NCI-H2081 (cell line): ENCODE data around the gene PRLR.

ENCODE experiments used
- DNase-seq, 2 experiments: peaks; one replicate each; lab custom pipeline; 2025; lab: John Stamatoyannopoulos, UW

Gene PRLR

DNA sequence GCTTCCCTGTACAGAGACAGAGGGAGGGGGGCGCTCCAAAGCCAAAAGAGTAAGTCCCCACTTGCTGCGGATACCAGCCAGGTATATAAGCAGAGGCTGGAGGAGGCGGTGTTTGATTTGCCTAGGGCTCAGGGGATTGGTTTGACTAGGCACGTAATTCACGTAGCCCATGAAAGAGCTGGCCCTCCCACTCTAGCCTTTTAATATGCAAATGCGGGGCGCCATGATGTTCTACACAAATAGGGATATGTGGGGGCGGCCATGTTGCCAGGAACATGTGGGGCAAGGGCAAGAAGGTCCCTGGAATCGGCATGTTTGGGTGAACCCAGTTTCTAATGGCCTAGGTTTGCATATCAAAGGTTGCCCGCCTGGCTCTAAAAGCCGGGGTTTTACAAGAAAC, 3.3 kb upstream of the PRLR start:
- DNase-seq: peak in 1 of 2 experiments; percentile 27

DNA sequence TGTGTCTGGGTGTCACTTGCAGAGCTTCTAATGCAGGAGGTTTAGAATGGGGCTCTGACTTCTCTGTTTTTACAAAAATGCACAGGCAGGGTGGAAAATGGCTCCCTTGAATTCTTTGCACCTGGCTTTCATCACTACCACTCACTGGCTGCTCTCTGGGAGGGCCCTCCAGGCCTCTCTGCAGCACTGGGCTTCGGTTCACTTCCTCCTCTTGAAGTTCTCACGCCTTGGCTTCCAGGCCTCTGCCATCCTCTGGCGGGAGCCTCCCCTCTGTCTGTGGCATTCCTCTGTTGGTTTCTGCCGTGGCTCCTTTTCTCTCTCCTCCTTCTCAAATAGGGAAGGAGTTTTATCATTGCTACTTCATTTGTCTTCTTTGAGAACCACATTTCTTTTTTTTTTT, 2.8 kb upstream of the PRLR start:
- no peak for DNase-seq

DNA sequence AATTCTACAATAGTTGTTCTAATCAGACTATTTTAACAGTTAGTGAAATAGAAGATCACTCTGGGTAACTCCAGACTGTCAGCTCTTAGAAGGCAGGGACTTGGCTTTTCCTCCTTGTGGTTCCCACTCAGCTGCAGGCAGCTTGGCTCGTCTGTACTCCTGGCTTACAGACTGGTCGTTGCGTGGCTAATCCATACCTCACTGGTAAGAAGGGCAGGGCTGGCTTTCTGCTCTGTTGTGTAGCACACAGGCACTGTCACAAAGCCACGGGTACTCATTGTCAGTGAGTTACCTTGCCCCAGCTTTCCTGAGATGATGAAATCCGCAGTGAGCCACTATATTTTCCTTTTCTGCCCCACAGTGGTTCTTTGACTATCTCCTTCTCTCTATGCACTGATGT, 1.8 kb upstream of the PRLR start:
- DNase-seq: no peak

DNA sequence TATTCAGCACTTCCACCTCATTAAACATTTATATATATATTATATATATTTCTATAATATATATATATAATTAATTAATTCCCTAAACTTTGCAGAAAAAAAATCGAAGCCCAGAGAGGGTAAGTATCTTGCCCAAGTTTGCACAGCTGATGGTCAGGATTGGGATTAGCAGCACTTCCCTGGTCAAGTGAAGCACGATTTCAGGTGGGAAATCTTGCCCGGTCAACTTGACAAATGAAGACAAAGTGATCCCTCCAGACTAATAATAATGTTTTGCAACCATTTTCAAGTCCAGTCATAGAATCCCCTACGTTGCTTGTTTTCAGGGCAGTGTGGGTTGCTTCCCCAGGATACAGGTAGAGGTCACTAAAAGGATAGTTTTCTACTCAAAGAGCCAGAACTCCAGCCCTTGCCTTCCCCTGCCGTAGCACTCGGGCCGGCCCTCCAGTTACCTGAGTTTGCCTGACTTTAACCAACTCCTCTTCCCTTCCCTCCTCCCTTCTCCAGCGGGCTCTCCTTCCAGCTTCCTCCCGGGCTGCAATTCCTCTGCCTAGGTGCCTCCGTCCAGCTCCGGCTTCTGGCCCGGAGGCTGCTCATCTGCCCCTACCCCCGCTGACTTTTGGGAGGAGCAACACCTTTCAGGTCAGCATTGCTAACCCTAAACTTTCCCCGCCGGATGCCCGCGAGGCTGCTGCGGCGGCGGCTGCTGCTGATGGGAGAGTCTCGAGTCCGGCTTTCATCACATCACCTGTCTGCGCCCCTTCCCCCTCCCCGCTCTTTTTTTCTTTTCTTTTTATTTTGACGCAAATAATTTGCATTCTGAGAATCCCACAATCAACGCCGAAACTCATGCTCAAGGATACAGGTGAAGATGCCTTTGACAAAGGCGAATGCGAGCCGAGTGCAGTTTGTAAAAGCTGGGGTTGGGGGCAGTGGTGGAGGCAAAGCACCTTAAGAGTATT, 930 bp downstream of the PRLR start:
- DNase-seq: no peak

DNA sequence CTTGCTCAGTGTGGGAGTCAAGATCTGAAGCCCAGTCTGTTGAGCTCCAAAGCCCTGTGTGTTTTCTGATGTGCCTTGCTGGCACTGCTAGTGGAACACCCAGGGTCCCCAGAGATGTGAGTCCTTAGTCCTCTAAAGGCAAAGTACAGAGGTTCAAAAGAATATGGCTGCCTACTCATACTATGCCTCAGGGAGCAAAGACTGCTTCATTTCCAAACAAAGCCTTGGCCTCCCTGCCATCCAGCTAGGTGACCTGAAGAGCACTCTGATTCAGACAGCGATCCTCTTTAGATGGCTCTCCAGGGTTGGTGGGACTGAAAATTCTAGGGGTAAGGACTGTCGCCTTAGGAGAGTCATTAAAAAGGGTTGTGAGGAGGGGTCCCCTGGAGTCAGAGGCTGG, 2.0 kb downstream of the PRLR start:
- no peak for DNase-seq

DNA sequence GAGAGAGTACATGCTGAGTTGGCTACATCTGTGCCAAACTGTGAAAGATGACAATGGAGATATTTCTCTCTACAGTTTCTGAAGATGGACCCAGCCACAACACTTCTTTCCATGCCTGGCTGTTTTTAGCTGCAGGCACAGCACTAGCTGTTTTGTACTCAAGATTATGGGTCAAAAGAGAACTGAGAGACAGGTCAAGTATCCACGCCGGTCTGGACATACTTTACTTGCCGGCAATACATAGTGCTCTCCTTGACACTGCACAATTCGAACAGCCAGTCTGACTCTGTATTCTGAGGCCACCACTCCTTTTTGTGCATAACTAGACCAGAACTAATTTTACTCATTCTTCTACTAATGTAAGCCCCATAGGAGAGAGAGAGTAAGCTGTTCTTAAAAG, 2.6 kb downstream of the PRLR start:
- DNase-seq: no peak

DNA sequence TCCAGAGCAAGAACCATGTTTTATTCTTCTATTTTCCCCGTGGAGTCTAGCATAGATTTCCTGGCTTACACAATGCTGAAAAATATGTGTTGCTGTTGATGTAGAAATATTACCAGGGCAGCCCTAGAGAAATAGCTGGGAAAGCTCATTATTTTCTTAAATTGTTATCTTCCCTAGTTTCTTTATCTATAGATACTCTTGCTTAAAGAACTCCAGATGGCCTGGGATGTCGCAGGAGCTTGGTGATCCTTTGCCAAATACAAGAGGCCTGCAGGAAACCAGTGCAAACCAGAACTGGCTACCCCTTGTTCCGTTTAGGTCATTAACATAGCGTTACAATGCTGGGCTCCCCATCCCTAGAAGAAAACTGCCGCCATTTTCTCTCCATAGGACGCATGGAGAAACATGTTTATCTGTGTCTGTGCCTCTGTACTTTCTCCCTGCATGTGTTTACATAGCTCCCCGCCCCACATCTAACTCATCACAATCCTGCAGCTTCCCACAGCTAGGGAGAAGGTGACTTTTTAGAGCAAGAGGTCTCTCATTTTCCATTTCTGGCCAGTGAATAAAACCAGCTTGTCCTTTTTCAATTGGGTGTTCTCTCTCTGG, 6.4 kb downstream of the PRLR start:
- DNase-seq: no peak

DNA sequence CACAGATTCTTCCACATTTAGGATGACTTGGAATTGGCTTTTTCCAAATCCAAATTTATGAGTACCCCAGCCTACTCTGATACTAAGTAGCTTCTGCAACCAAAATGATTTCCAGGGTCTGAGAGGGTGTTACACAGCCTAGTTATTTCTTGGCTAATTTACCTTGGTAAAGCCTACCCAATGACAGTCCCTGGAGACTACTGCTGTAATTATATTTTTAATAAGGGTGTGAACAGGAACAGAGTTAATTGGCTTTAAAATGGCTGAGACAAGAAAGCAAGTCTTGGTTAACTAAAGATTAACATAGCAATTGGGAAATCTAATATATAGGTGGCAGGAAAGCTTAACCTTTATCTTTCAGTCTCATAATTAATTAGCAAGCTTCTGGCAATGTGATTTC, 9.3 kb downstream of the PRLR start:
- DNase-seq: no peak

GRCh38 chr5:35218981-35219380, 11.3 kb downstream of the PRLR start:
- DNase-seq: no peak

GRCh38 chr5:35214051-35214450, 16.2 kb downstream of the PRLR start:
- no peak for DNase-seq

DNA sequence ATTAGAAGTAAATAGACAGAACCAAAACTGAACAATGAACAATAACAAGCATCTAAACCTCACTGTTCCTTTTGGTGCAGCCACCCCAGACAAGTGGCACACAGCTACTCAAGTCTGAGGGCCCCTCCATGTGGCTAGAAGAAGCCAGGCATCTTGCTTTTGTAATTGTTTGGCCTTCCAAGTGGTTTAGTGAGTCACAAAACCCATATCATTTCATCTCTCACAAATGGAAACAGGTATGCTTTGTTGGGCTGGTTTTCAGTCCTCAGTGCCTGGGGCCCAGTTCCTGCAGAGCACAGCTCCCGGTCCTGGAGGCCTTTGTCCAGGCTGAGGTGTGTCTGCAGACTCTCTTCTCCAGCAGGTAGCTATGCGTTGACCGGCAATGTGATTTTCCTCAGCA, 16.7 kb downstream of the PRLR start:
- no peak for DNase-seq

DNA sequence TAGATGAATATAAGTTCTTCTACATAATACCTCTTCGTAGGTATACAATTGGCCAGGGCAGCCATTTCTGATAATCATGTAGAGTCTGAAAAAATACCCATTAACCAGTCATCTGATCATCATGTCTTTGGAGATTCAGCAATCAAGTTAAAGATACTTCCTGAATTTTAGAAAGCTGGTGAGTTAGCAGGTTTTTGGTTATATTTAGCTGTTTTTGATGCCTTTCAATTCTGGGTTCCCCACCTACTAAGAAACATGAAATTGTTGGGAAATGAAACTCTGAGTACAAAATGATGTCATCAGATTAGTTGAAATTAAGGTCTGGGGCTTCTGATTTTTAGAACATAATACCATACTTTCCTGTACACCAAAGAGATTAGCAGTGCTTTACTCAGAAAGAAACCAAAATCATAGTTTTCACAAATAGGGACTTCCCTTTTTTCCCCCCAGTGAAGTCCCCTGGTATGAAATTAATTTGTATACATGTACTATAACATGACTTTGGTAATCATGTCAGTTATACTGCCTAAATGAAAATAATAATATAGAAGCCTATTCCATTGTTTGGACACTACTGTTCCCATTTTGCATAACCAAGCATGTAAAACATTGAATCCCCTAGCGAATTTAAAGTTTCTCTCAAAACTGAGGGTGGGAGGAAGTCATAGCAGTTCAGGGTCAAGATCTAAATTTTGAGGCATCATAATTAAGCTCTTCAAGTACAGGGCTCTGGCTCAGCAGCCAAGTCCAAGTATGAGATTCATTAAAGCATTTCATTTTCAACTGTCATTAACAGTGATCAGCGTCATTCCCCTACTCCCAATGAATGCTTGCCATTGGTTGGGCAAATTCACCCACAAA, 17.9 kb downstream of the PRLR start:
- DNase-seq: no peak

DNA sequence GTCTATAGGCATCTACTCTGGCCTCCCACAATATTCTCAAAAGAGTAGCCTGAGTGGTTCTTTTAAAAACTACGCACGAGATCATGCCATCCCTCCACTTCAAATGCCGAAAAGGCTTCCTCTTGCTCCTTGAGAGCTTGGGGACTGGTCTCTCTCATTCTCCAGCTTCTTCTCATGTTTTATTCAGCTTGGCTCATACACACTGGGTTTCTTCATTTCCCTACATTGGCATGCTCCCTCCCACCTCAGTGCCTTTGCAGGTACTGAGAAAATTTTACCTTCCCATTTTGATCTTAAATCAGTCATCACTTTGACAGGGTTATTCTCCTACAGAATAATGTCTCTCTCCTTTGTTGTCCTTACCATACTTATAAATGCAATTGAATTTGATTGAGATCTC, 20.4 kb downstream of the PRLR start:
- no peak for DNase-seq

- DNase-seq: no peak
These were observed 24.7 kb downstream of the PRLR start for GRCh38 chr5:35205606-35206005.

DNA sequence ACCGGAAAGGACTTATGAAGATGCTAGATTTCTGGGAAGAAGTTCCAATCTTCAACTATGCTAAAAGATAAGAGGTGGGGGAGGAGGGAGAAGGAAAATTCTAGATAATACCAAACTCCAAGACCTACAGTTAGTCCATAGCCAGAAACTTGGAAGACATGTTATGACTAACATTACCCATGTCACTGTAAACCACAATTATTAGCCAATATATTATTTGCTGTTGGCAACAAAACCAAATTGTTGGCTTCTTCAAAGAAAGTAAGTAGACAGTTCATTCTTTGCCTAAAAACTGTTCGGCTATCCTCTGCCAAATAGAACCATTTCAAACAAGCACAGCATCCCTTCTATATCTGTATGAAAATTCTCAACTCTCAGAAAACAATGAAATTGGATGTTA, 25.1 kb downstream of the PRLR start:
- DNase-seq: no peak

- no peak for DNase-seq
These were observed 26.9 kb downstream of the PRLR start for GRCh38 chr5:35203403-35203802.

DNA sequence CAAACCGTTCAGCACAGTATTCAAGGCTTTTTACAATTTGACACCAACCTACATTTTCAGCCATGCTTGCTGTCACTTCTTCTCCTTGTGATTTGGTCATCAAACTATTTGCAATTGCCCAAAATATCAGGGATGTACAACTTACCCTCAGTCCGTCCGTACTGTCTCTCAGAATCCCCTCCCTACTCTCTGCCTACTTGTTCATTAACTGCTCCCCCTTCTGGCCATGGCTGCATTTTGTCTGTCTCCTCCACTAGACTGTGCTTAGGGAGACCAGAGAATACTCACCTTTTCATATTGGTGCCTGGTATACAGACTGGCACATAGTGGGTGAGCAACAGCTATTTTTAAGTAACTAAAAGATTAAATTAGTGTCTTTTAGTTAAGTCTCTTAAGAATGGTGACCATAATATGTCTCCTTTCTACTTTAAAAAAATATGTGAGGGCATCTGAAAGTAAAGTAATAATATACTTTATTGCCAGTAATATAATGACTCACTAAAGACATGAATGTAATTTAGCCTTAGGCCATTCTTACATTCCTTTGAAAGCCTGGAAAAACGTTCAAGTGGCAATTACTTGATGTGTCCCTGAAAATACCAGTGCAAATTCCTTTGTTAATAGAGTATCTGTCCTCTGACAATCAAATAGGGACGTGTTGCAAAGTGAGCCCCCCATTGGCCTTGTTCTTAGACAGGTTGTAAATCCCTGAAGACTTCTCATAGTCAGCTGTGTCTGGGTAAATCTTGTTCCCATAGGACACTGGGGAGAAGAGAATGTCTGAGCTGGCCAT, 27.8 kb downstream of the PRLR start:
- peak; percentile 26 to 44 for DNase-seq

GRCh38 chr5:35201291-35201690, 29.0 kb downstream of the PRLR start:
- DNase-seq: no peak

DNA sequence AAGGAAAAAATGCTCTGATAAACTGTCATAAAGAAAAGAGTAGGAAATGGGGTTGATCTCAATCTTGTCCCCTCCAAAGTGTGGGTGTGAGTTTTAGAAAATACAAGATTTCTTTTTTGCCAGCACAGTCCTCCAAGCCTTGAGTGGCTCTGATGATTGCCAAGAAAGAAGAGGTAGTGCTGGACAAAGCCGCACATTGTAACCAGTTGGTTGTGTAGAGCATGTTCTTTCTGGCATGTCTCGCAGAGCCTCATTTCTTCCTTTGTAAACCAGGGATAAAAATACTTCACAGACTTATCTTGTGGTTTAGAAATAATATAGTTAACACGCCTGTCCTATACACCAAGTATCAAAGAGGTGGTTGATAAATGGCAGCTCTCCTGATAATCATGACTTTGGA, 30.4 kb downstream of the PRLR start:
- DNase-seq: no peak

DNA sequence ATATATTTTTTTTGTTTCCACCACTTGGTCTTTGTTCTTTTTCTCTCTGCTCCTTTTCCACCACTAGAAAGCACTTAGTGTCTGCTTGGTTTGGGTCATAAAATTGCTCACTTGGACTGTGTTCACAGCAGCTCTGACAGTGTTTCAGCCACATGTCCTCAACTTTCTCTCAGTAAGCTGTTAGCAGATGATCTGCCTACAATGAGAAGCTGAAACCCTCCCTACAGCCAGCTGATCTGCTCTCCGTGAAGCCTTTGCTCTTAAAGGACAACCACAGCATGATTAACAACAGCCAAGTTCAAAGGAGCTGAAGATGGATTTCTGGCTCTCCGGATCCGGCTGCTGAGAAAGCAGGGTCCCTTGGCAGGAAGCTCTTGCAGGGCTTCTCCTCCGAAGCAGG, 31.6 kb downstream of the PRLR start:
- DNase-seq: no peak

DNA sequence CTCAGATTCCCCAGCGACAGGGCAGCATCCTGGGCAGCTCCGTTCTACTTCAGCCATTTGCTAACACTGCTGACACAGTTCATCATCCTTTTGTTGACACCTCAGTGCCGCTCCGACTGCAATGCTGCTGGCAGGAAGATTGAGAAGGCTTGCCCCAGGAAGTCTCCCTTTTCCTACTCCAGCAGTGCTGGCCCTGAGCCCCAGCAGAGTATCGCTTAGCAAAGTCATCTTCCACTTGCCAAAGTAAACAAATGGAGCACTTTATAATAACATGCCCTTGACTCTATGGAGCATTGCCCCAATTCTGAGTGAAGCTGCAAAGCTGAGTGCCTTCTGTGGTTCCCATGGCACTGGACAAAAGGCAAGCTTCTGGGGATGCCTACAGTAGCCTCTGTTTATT, 32.2 kb downstream of the PRLR start:
- peak; percentile 13 to 41 for DNase-seq

DNA sequence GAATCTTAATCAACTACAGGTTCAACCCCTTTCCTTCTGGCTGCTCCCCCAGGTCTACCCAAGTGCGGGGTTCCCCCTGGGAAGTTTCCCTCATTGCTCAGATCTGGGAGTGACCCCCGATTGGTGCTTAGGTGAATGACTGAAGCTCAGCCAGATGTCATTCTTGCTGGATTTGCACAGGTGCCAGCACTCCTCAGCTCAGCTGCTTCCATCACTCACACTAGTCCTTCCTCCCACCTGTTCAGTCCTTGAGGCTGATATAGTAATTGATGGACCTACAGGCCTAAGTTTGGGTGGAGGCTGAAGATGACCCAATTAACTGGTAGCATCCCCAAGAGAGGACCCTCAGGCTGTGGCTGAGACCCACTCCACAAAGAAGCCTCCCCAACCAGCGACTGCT, 32.9 kb downstream of the PRLR start:
- DNase-seq: no peak
